GM12878 (cell line): ENCODE measurements around the gene CTNNBIP1. TPM values are rescaled to one million over a fixed set of nuclear protein-coding genes. Genes with fewer than 3 reads are reported as not detected.

ENCODE experiments used
- ATAC-seq: fragments of 200-7000 bp; cut with Tn5 transposase; 3 replicates; pipeline ENCODE4 v1.9.1; 2020; ENCODE audit warnings: mild to moderate bottlenecking, moderate library complexity
- BruUV-seq: library from RNA; stranded (reverse); fragments of 400-500 nt; replicated peaks from 2 replicates; lab custom pipeline; 2021; lab: Mats Ljungman, UMichigan
- CTCF ChIA-PET: fragments of 300-600 bp; sonication (Branson Sonifier 250); formaldehyde crosslinking; extraction: SDS; loops from one replicate; lab custom pipeline; 2021; ENCODE audit warnings: inconsistent platforms; lab: Yijun Ruan, JAX
- POLR2A ChIA-PET: fragments of 350-600 bp; formaldehyde crosslinking; extraction: SDS; loops from one replicate; lab custom pipeline; 2021; ENCODE audit warnings: inconsistent platforms; lab: Charles Lee
- RAD21 ChIA-PET: fragments of 300-600 bp; sonication (Branson Sonifier 250); formaldehyde crosslinking; loops from one replicate; lab custom pipeline; 2023; ENCODE audit warnings: antibody characterized with exemption; ENCODE audit not compliant: unreplicated experiment; lab: Charles Lee
- SMC1A ChIA-PET: fragments of 300-600 bp; sonication (Branson Sonifier 250); formaldehyde crosslinking; loops from one replicate; lab custom pipeline; 2023; ENCODE audit not compliant: unreplicated experiment, uncharacterized antibody; lab: Charles Lee
- DNase-seq: peaks from one replicate; pipeline ENCODE4 v3.0.0-alpha.2; 2011; ENCODE audit warnings: low read depth, low spot score
- FAIRE-seq: peaks from 3 replicates; lab custom pipeline; 2011; peaks lifted over from hg19 to GRCh38; lab: Jason Lieb, UNC
- H2AFZ ChIP-seq: 2 replicates; pipeline ENCODE4 v1.6.0; 2011; ENCODE audit warnings: low read depth, low read length, control low read depth; ENCODE audit not compliant: control insufficient read depth
- H3K27ac ChIP-seq: 2 replicates; pipeline ENCODE4 v1.5.1; 2011; ENCODE audit warnings: control low read depth; ENCODE audit not compliant: control insufficient read depth, insufficient read depth
- H3K27me3 ChIP-seq, 2 experiments: replicated peaks in 1 of 2; 2 replicates each; pipeline versions ENCODE4 v1.6.0 to v1.6.1; 2011; ENCODE audit warnings: low read length in 1 of 2; ENCODE audit not compliant: control insufficient read depth in 2 of 2, insufficient read depth in 2 of 2
- H3K36me3 ChIP-seq, 2 experiments: 2 replicates each; pipeline ENCODE4 v1.5.1; 2011; ENCODE audit warnings: low read length in 1 of 2; ENCODE audit not compliant: control insufficient read depth in 2 of 2, insufficient read depth in 2 of 2
- H3K4me1 ChIP-seq: 2 replicates; pipeline ENCODE4 v1.6.1; 2011; ENCODE audit warnings: mild to moderate bottlenecking, low read length, moderate library complexity, mixed read lengths; ENCODE audit not compliant: control insufficient read depth, insufficient read depth
- H3K4me2 ChIP-seq: 2 replicates; pipeline ENCODE4 v1.6.0; 2011; ENCODE audit warnings: control low read depth; ENCODE audit not compliant: control insufficient read depth, insufficient read depth
- H3K4me3 ChIP-seq: fragments of 200-600 bp; sonication (generic); 2 replicates; pipeline ENCODE4 v1.5.1; 2016
- H3K79me2 ChIP-seq: 2 replicates; pipeline ENCODE4 v1.6.0; 2011; ENCODE audit warnings: low read length; ENCODE audit not compliant: control insufficient read depth, insufficient read depth
- H3K9ac ChIP-seq: 2 replicates; pipeline ENCODE4 v1.8.0; 2011; ENCODE audit warnings: low read length, control low read depth, mixed read lengths; ENCODE audit not compliant: control insufficient read depth, insufficient read depth
- H3K9me3 ChIP-seq: replicated peaks from 3 replicates; pipeline ENCODE4 v1.5.1; 2011; ENCODE audit warnings: mild to moderate bottlenecking, low read length; ENCODE audit not compliant: control insufficient read depth, insufficient read depth
- H4K20me1 ChIP-seq: 2 replicates; pipeline ENCODE4 v1.6.0; 2011; ENCODE audit not compliant: control insufficient read depth, insufficient read depth
- MLLT1 ChIP-seq: fragments of 450-650 bp; IDR thresholded peaks from 2 replicates; pipeline ENCODE4 v1.6.1; 2016; ENCODE audit warnings: mild to moderate bottlenecking
- USF1 ChIP-seq: IDR thresholded peaks from 2 replicates; pipeline ENCODE4 v1.6.1; 2011; ENCODE audit warnings: borderline replicate concordance, low read depth, mild to moderate bottlenecking, moderate library complexity, mixed read lengths, low read length; ENCODE audit not compliant: insufficient read depth; ENCODE audit errors: extremely low read length
- ZNF24 ChIP-seq: fragments of 450-650 bp; IDR thresholded peaks from 2 replicates; pipeline ENCODE4 v1.6.1; 2017; ENCODE audit warnings: antibody characterized with exemption, mild to moderate bottlenecking
- WGBS: methylation state at CpG from one replicate; pipeline ENCODE4 v1.1.6; 2016; ENCODE audit warnings: low lambda C conversion rate; ENCODE audit not compliant: insufficient replicate concordance, insufficient coverage; ENCODE audit errors: missing lambda C conversion rate; 5-methylcytosine and 5-hydroxymethylcytosine counted together
- in situ Hi-C: fragments of 300-500 bp; cut with MboI; formaldehyde crosslinking; loops from 9 replicates; pipeline ENCODE4 v1.14.3; 2018; ENCODE audit warnings: mixed read lengths
- intact Hi-C: fragments of 100-400 bp; cut with micrococcal nuclease; formaldehyde crosslinking; loops from one replicate; pipeline ENCODE4 v1.14.2; 2022; ENCODE audit not compliant: unreplicated experiment
- polyA plus RNA-seq, 11 experiments: library from polyadenylated mRNA; depleted of rRNA in 4 of 11; unstranded in 6 of 11; stranded (reverse) in 5 of 11; fragments of >200 nt; fragmentation: Nextera tagmentation in 4 of 11; fragmentation: Illumina TruSeq in 1 of 11; extraction: Ambion mirVana in 4 of 11; extraction: Trizol in 1 of 11; gene quantifications; 1 replicate in 1 of 11; 2 replicates in 10 of 11; pipeline versions ENCODE4 v1.2.1 to v1.2.3, GENCODE V29; 2011 to 2016; ENCODE audit warnings: inconsistent platforms in 2 of 11, missing spikeins in 2 of 11, low read depth in 1 of 11
- total RNA-seq, 4 experiments: library from RNA; depleted of rRNA in 3 of 4; stranded (reverse); fragments of >200 nt in 3 of 4; fragmentation: Illumina TruSeq in 1 of 4; extraction: Trizol in 1 of 4; gene quantifications; 2 replicates each; pipeline versions ENCODE4 v1.2.1 to v1.2.3, GENCODE V29; 2013 to 2021

CTNNBIP1 gene
- total and polyA plus RNA-seq, 10 of the 15 experiments (the other 5 are each of a cell fraction or from before 2014, with no cell fraction given) = 0.42 to 31.8 (median 10.8) TPM

- peak; percentile 83 for TF ChIP-seq USF1
- TF ChIP-seq MLLT1 = 0 out of 2 replicates have a peak, but pooled peaks have one; percentile 54
Observed at GRCh38 chr1:9900142-9901043, 9.7 kb downstream of the CTNNBIP1 start (continued).

- ChIA-PET CTCF (interaction anchor here (0.9 kb wide), 1 partner anchor 267 kb away, joined by 3 read pairs; no protein-coding TSS in a partner anchor), POLR2A (interaction anchor here (0.9 kb wide), 1 partner anchor 17 kb away, joined by 3 read pairs; no protein-coding TSS in a partner anchor), RAD21 (no interaction called here), SMC1A (interaction anchor here (0.7 to 1.6 kb wide), 3 partner anchors 10 to 81 kb away, joined by 3 to 6 read pairs (median 3); no protein-coding TSS in a partner anchor)
- Histone ChIP-seq H3K4me2 (peak overlapping the region; percentile 49; the same call in 1 of the 2 replicates), H3K79me2 (no peaks in the 10 kb centered on the region), H3K9me3 (no peaks in the 10 kb centered on the region), H3K27ac (peak overlapping the region; percentile 59; the same call in 1 of the 2 replicates), H3K27me3 (no peaks in the 10 kb centered on the region), H4K20me1 (no peaks in the 10 kb centered on the region), H3K4me3 (no peak overlapping the region; the same call in 1 of the 2 replicates), H2AFZ (peak overlapping the region; percentile 71), H3K4me1 (peaks cover 23% of the 10 kb centered on the region), H3K9ac (peak overlapping the region; percentile 38; the same call in 1 of the 2 replicates), H3K36me3 (no peaks in the 10 kb centered on the region)
- ATAC-seq (no peak), DNase-seq (no peak), FAIRE-seq (peak; percentile 62)
- no peak for TF ChIP-seq ZNF24
- intact Hi-C loops = no loop called here
- in situ Hi-C loops = no loop called here
- BruUV-seq = no TSS peak
- 84% methylated on average over 3 of the region's 3 CpGs for WGBS
Observed at GRCh38 chr1:9894115-9894514, 16.0 kb downstream of the CTNNBIP1 start.
